ENCODE results near the gene MRPS34. TPM values are rescaled to one million over a fixed set of nuclear protein-coding genes. Genes with fewer than 3 reads are reported as not detected.

The MRPS34 gene
- total RNA-seq, 1 donor from 2014 or later: 74.0 TPM

GRCh38 chr16:1762879-1763520, 9.9 kb downstream of the MRPS34 start:
- FAIRE-seq: no peak
- Histone ChIP-seq H2AFZ (ENCODE audit: low read depth, low read length) (no peak overlapping the region), H3K4me3 (ENCODE audit: insufficient read depth, low read depth, low read length) (no peak overlapping the region), H3K36me3 (ENCODE audit: insufficient read depth, low read length) (peaks cover 2% of the 10 kb centered on the region), H3K79me2 (ENCODE audit: insufficient read depth, low read length) (no peaks in the 10 kb centered on the region), H3K9me3 (ENCODE audit: insufficient read depth, low read depth, low read length) (no peaks in the 10 kb centered on the region), H3K27ac (ENCODE audit: low read depth, low read length) (no peak overlapping the region), H3K27me3 (ENCODE audit: insufficient read depth, low read length) (no peaks in the 10 kb centered on the region), H3K4me1 (ENCODE audit: insufficient read depth, low read length) (no peaks in the 10 kb centered on the region), H4K20me1 (ENCODE audit: insufficient read depth, low read length) (peaks cover 17% of the 10 kb centered on the region), H3K4me2 (ENCODE audit: low read length) (no peak overlapping the region), H3K9ac (ENCODE audit: low read length) (no peak overlapping the region)
- H3K4me1 Mint-ChIP-seq (ENCODE audit: low read depth, unreplicated experiment): no peaks in the 10 kb centered on the region
- H3K36me3 Mint-ChIP-seq (ENCODE audit: low read depth, unreplicated experiment): peaks cover 6% of the 10 kb centered on the region
- no peaks in the 10 kb centered on the region for H3K9me3 Mint-ChIP-seq (ENCODE audit: unreplicated experiment)
- no peak overlapping the region for H3K4me3 Mint-ChIP-seq (ENCODE audit: unreplicated experiment)
- H3K27ac Mint-ChIP-seq (ENCODE audit: unreplicated experiment): no peak overlapping the region
- TF ChIP-seq CTCF (IDR thresholded peaks at IDR 0.05; ENCODE audit: insufficient read depth, low read depth, low read length) (no peak), EZH2 (IDR thresholded peaks at IDR 0.05; ENCODE audit: insufficient read depth, low read length) (no peak)
- no peak for DNase-seq (ENCODE audit: low read depth)
- no peaks in the 10 kb centered on the region for H3K27me3 Mint-ChIP-seq (ENCODE audit: low read depth, unreplicated experiment)

GRCh38 chr16:1762196-1762878, 10.6 kb downstream of the MRPS34 start:
- DNase-seq (ENCODE audit: low read depth): no peak
- H3K4me2 ChIP-seq (ENCODE audit: low read length): no peak overlapping the region
- H3K9me3 Mint-ChIP-seq (ENCODE audit: unreplicated experiment): no peaks in the 10 kb centered on the region
- H3K36me3 Mint-ChIP-seq (ENCODE audit: low read depth, unreplicated experiment): peaks cover 6% of the 10 kb centered on the region
- no peak overlapping the region for H3K4me3 Mint-ChIP-seq (ENCODE audit: unreplicated experiment)
- no peaks in the 10 kb centered on the region for H3K27me3 Mint-ChIP-seq (ENCODE audit: low read depth, unreplicated experiment)
- H4K20me1 ChIP-seq (ENCODE audit: insufficient read depth, low read length): peaks cover 12% of the 10 kb centered on the region
- no peaks in the 10 kb centered on the region for H3K4me1 ChIP-seq (ENCODE audit: insufficient read depth, low read length)
- TF ChIP-seq CTCF (IDR thresholded peaks at IDR 0.05; ENCODE audit: insufficient read depth, low read depth, low read length) (no peak), EZH2 (IDR thresholded peaks at IDR 0.05; ENCODE audit: insufficient read depth, low read length) (no peak)
- H3K36me3 ChIP-seq (ENCODE audit: insufficient read depth, low read length): peaks cover 2% of the 10 kb centered on the region
- FAIRE-seq: no peak
- no peak overlapping the region for H3K9ac ChIP-seq (ENCODE audit: low read length)
- H3K4me3 ChIP-seq (ENCODE audit: insufficient read depth, low read depth, low read length): no peak overlapping the region
- H3K9me3 ChIP-seq (ENCODE audit: insufficient read depth, low read depth, low read length): no peaks in the 10 kb centered on the region
- H3K27me3 ChIP-seq (ENCODE audit: insufficient read depth, low read length): no peaks in the 10 kb centered on the region
- no peaks in the 10 kb centered on the region for H3K79me2 ChIP-seq (ENCODE audit: insufficient read depth, low read length)
- H2AFZ ChIP-seq (ENCODE audit: low read depth, low read length): no peak overlapping the region
- no peak overlapping the region for H3K27ac ChIP-seq (ENCODE audit: low read depth, low read length)
- no peaks in the 10 kb centered on the region for H3K4me1 Mint-ChIP-seq (ENCODE audit: low read depth, unreplicated experiment)
- no peak overlapping the region for H3K27ac Mint-ChIP-seq (ENCODE audit: unreplicated experiment)

GRCh38 chr16:1761751-1762150, 11.2 kb downstream of the MRPS34 start:
- Histone ChIP-seq H3K27ac (ENCODE audit: low read depth, low read length) (no peak overlapping the region), H3K36me3 (ENCODE audit: insufficient read depth, low read length) (peaks cover 2% of the 10 kb centered on the region), H4K20me1 (ENCODE audit: insufficient read depth, low read length) (peaks cover 12% of the 10 kb centered on the region), H3K4me3 (ENCODE audit: insufficient read depth, low read depth, low read length) (no peak overlapping the region), H3K79me2 (ENCODE audit: insufficient read depth, low read length) (no peaks in the 10 kb centered on the region), H3K9me3 (ENCODE audit: insufficient read depth, low read depth, low read length) (no peaks in the 10 kb centered on the region), H3K27me3 (ENCODE audit: insufficient read depth, low read length) (no peaks in the 10 kb centered on the region), H3K4me2 (ENCODE audit: low read length) (no peak overlapping the region), H3K9ac (ENCODE audit: low read length) (no peak overlapping the region), H3K4me1 (ENCODE audit: insufficient read depth, low read length) (no peaks in the 10 kb centered on the region), H2AFZ (ENCODE audit: low read depth, low read length) (no peak overlapping the region)
- Mint-ChIP-seq H3K4me3 (ENCODE audit: unreplicated experiment) (no peak overlapping the region), H3K4me1 (ENCODE audit: low read depth, unreplicated experiment) (no peaks in the 10 kb centered on the region), H3K27me3 (ENCODE audit: low read depth, unreplicated experiment) (no peaks in the 10 kb centered on the region), H3K36me3 (ENCODE audit: low read depth, unreplicated experiment) (peaks cover 7% of the 10 kb centered on the region), H3K9me3 (ENCODE audit: unreplicated experiment) (no peaks in the 10 kb centered on the region), H3K27ac (ENCODE audit: unreplicated experiment) (no peak overlapping the region)
- FAIRE-seq: no peak
- TF ChIP-seq EZH2 (IDR thresholded peaks at IDR 0.05; ENCODE audit: insufficient read depth, low read length): no peak
- TF ChIP-seq CTCF (IDR thresholded peaks at IDR 0.05; ENCODE audit: insufficient read depth, low read depth, low read length): no peak
- no peak for DNase-seq (ENCODE audit: low read depth)

Measured in astrocyte (in vitro differentiated cells and primary cell).